22Rv1 (cell line): Measurements from ENCODE around the gene PRSS8.

Source experiments
- ZFX ChIP-seq: fragments of 450-650 bp; IDR thresholded peaks from 2 replicates; pipeline ENCODE4 v1.6.1; 2017; ENCODE audit warnings: antibody characterized with exemption, borderline replicate concordance
- TF ChIP-seq, protein P1 (sequence below): fragments of 450-650 bp; IDR thresholded peaks from 2 replicates; pipeline ENCODE4 v1.5.1; 2017; ENCODE audit warnings: mild to moderate bottlenecking

DNA sequence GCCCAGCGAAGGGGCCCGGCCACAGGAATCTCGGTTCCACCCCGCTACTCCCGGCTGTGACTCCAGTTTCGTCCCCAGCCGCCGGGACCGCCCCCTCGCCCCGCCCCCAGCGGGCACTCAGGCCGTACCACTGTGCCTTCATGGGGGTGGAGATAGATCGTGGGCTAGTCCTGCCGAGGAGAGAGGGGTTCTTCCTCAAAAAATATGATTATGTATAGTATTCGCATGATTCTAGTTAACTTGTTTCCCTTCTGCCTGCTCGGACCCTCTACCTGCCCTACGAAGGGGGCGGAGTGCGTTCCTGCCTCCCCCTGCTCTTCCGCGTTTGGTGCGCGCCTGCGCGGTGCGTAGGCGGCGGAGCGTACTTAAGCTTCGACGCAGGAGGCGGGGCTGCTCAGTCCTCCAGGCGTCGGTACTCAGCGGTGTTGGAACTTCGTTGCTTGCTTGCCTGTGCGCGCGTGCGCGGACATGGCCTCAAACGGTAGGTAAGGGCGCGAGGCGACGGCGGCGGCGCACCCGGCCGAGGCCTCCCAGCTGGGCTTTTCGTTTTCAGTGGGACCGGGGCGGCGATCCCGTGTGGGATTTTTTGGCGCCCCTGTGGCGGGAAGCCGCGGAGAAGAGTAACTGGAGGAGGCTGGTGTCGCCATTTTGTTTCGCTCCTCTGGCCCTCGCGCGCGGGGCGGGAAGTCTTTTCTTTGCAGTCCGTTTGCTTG, 44.4 kb upstream of the PRSS8 start, which contains the start of gene FUS:
- TF ChIP-seq, protein P1, sequence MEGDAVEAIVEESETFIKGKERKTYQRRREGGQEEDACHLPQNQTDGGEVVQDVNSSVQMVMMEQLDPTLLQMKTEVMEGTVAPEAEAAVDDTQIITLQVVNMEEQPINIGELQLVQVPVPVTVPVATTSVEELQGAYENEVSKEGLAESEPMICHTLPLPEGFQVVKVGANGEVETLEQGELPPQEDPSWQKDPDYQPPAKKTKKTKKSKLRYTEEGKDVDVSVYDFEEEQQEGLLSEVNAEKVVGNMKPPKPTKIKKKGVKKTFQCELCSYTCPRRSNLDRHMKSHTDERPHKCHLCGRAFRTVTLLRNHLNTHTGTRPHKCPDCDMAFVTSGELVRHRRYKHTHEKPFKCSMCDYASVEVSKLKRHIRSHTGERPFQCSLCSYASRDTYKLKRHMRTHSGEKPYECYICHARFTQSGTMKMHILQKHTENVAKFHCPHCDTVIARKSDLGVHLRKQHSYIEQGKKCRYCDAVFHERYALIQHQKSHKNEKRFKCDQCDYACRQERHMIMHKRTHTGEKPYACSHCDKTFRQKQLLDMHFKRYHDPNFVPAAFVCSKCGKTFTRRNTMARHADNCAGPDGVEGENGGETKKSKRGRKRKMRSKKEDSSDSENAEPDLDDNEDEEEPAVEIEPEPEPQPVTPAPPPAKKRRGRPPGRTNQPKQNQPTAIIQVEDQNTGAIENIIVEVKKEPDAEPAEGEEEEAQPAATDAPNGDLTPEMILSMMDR, result no peak
- no peak for TF ChIP-seq ZFX
